Measurements from ENCODE around the gene TLN1.

Gene TLN1

GRCh38 chr9:35711501-35712428 lies 20.2 kb downstream of the TLN1 start:
- no peak overlapping the region for H3K27ac Mint-ChIP-seq
- H3K9me3 Mint-ChIP-seq, result no peaks in the 10 kb centered on the region
- H3K36me3 Mint-ChIP-seq (ENCODE audit: low read depth), result peaks cover 84% of the 10 kb centered on the region
- no peaks in the 10 kb centered on the region for H3K4me1 Mint-ChIP-seq (ENCODE audit: low read depth)
- no peaks in the 10 kb centered on the region for H3K27me3 Mint-ChIP-seq
- H3K4me3 Mint-ChIP-seq, result no peak overlapping the region

GRCh38 chr9:35710818-35711500 lies 21.0 kb downstream of the TLN1 start:
- no peak overlapping the region for H3K4me3 Mint-ChIP-seq
- no peaks in the 10 kb centered on the region for H3K9me3 Mint-ChIP-seq
- H3K4me1 Mint-ChIP-seq (ENCODE audit: low read depth), result no peaks in the 10 kb centered on the region
- no peaks in the 10 kb centered on the region for H3K27me3 Mint-ChIP-seq
- H3K36me3 Mint-ChIP-seq (ENCODE audit: low read depth), result peaks cover 82% of the 10 kb centered on the region
- no peak overlapping the region for H3K27ac Mint-ChIP-seq

- Mint-ChIP-seq H3K27ac (no peak overlapping the region), H3K27me3 (no peaks in the 10 kb centered on the region), H3K9me3 (no peaks in the 10 kb centered on the region), H3K4me1 (ENCODE audit: low read depth) (no peaks in the 10 kb centered on the region), H3K36me3 (ENCODE audit: low read depth) (peaks cover 74% of the 10 kb centered on the region), H3K4me3 (no peak overlapping the region)
These were observed 23.8 kb downstream of the TLN1 start for GRCh38 chr9:35708146-35708545.

GRCh38 chr9:35706951-35707350 lies 25.0 kb downstream of the TLN1 start:
- no peak overlapping the region for H3K4me3 Mint-ChIP-seq
- H3K4me1 Mint-ChIP-seq (ENCODE audit: low read depth), result no peaks in the 10 kb centered on the region

GRCh38 chr9:35705836-35706430 lies 26.1 kb downstream of the TLN1 start:
- H3K4me3 Mint-ChIP-seq, result no peak overlapping the region
- no peaks in the 10 kb centered on the region for H3K9me3 Mint-ChIP-seq
- no peaks in the 10 kb centered on the region for H3K4me1 Mint-ChIP-seq (ENCODE audit: low read depth)
- peaks cover 65% of the 10 kb centered on the region for H3K36me3 Mint-ChIP-seq (ENCODE audit: low read depth)
- no peaks in the 10 kb centered on the region for H3K27me3 Mint-ChIP-seq
- H3K27ac Mint-ChIP-seq, result no peak overlapping the region

More at GRCh38 chr9:35706951-35707350, 25.0 kb downstream of the TLN1 start:
- Mint-ChIP-seq H3K9me3 (no peaks in the 10 kb centered on the region), H3K27me3 (no peaks in the 10 kb centered on the region), H3K27ac (no peak overlapping the region), H3K36me3 (ENCODE audit: low read depth) (peaks cover 73% of the 10 kb centered on the region)

- no peaks in the 10 kb centered on the region for H3K4me1 Mint-ChIP-seq (ENCODE audit: low read depth)
- no peaks in the 10 kb centered on the region for H3K9me3 Mint-ChIP-seq
- no peak overlapping the region for H3K27ac Mint-ChIP-seq
- H3K36me3 Mint-ChIP-seq (ENCODE audit: low read depth), result peaks cover 59% of the 10 kb centered on the region
- H3K27me3 Mint-ChIP-seq, result no peaks in the 10 kb centered on the region
- no peak overlapping the region for H3K4me3 Mint-ChIP-seq
These were observed 26.6 kb downstream of the TLN1 start for GRCh38 chr9:35705372-35705771.

- no peaks in the 10 kb centered on the region for H3K27me3 Mint-ChIP-seq
- H3K9me3 Mint-ChIP-seq, result no peaks in the 10 kb centered on the region
- H3K4me3 Mint-ChIP-seq, result no peak overlapping the region
- H3K27ac Mint-ChIP-seq, result no peak overlapping the region
- no peaks in the 10 kb centered on the region for H3K4me1 Mint-ChIP-seq (ENCODE audit: low read depth)
- H3K36me3 Mint-ChIP-seq (ENCODE audit: low read depth), result peaks cover 53% of the 10 kb centered on the region
These were observed 27.9 kb downstream of the TLN1 start for GRCh38 chr9:35703906-35704672.

- Mint-ChIP-seq H3K27me3 (no peaks in the 10 kb centered on the region), H3K36me3 (ENCODE audit: low read depth) (peaks cover 50% of the 10 kb centered on the region), H3K4me3 (no peak overlapping the region)
These were observed 29.3 kb downstream of the TLN1 start for GRCh38 chr9:35702696-35703095.

GRCh38 chr9:35700942-35701341 lies 31.1 kb downstream of the TLN1 start:
- H3K4me3 Mint-ChIP-seq, result no peak overlapping the region
- H3K27ac Mint-ChIP-seq, result no peak overlapping the region
- no peaks in the 10 kb centered on the region for H3K9me3 Mint-ChIP-seq
- H3K4me1 Mint-ChIP-seq (ENCODE audit: low read depth), result peaks cover 9% of the 10 kb centered on the region
- H3K36me3 Mint-ChIP-seq (ENCODE audit: low read depth), result peaks cover 51% of the 10 kb centered on the region
- no peaks in the 10 kb centered on the region for H3K27me3 Mint-ChIP-seq

More at GRCh38 chr9:35702696-35703095, 29.3 kb downstream of the TLN1 start:
- Mint-ChIP-seq H3K27ac (no peak overlapping the region), H3K9me3 (no peaks in the 10 kb centered on the region), H3K4me1 (ENCODE audit: low read depth) (no peaks in the 10 kb centered on the region)

GRCh38 chr9:35700031-35700430 lies 32.0 kb downstream of the TLN1 start:
- Mint-ChIP-seq H3K4me1 (ENCODE audit: low read depth) (peaks cover 9% of the 10 kb centered on the region), H3K36me3 (ENCODE audit: low read depth) (peaks cover 50% of the 10 kb centered on the region), H3K27ac (no peak overlapping the region), H3K4me3 (no peak overlapping the region), H3K27me3 (no peaks in the 10 kb centered on the region), H3K9me3 (no peaks in the 10 kb centered on the region)

GRCh38 chr9:35698231-35698630 lies 33.8 kb downstream of the TLN1 start:
- no peaks in the 10 kb centered on the region for H3K27me3 Mint-ChIP-seq

GRCh38 chr9:35697486-35697885 lies 34.5 kb downstream of the TLN1 start:
- no peaks in the 10 kb centered on the region for H3K9me3 Mint-ChIP-seq
- no peaks in the 10 kb centered on the region for H3K27me3 Mint-ChIP-seq
- H3K36me3 Mint-ChIP-seq (ENCODE audit: low read depth), result peaks cover 25% of the 10 kb centered on the region
- H3K4me1 Mint-ChIP-seq (ENCODE audit: low read depth), result peaks cover 9% of the 10 kb centered on the region
- H3K4me3 Mint-ChIP-seq, result no peak overlapping the region
- no peak overlapping the region for H3K27ac Mint-ChIP-seq

More at GRCh38 chr9:35698231-35698630, 33.8 kb downstream of the TLN1 start:
- Mint-ChIP-seq H3K4me3 (no peak overlapping the region), H3K9me3 (no peaks in the 10 kb centered on the region), H3K27ac (no peak overlapping the region), H3K36me3 (ENCODE audit: low read depth) (peaks cover 32% of the 10 kb centered on the region), H3K4me1 (ENCODE audit: low read depth) (peaks cover 9% of the 10 kb centered on the region)

GRCh38 chr9:35696520-35697215 lies 35.3 kb downstream of the TLN1 start:
- Mint-ChIP-seq H3K9me3 (no peaks in the 10 kb centered on the region), H3K4me3 (no peak overlapping the region), H3K36me3 (ENCODE audit: low read depth) (peaks cover 25% of the 10 kb centered on the region), H3K4me1 (ENCODE audit: low read depth) (peaks cover 12% of the 10 kb centered on the region), H3K27me3 (no peaks in the 10 kb centered on the region), H3K27ac (no peak overlapping the region)

- Mint-ChIP-seq H3K9me3 (no peaks in the 10 kb centered on the region), H3K27me3 (no peaks in the 10 kb centered on the region), H3K4me1 (ENCODE audit: low read depth) (peaks cover 19% of the 10 kb centered on the region), H3K27ac (no peak overlapping the region), H3K36me3 (ENCODE audit: low read depth) (peaks cover 25% of the 10 kb centered on the region), H3K4me3 (no peak overlapping the region)
These were observed 36.0 kb downstream of the TLN1 start for GRCh38 chr9:35695943-35696401.

Data from stimulated activated naive CD8-positive, alpha-beta T cell treated with anti-CD3 and anti-CD28 coated beads, Interleukin-15, Interleukin-2, amounts not matched to agents 100 ng/mL and 50 ng/mL, for 24 hours (primary cell).